Neural cell (in vitro differentiated cells): ENCODE measurements around the gene CFAP92. TPM values are rescaled to one million over a fixed set of nuclear protein-coding genes. Genes with fewer than 3 reads are reported as not detected.

Source experiments
- H2AFZ ChIP-seq: fragments of 200-600, 300-800 bp; sonication (generic), shearing (Covaris generic); 2 replicates; pipeline ENCODE4 v1.6.0; 2014; ENCODE audit warnings: low read depth, mild to moderate bottlenecking, antibody characterized with exemption, low read length, moderate library complexity
- H3F3A ChIP-seq: fragments of 200-600 bp; shearing (Covaris generic); 2 replicates; pipeline ENCODE4 v1.6.1; 2016; ENCODE audit warnings: mild to moderate bottlenecking, moderate library complexity, mixed read lengths, antibody characterized with exemption, low read length; ENCODE audit not compliant: insufficient read depth, poor library complexity, severe bottlenecking
- H3K27ac ChIP-seq: fragments of 200-600, 300-800 bp; sonication (generic), shearing (Covaris generic); 2 replicates; pipeline ENCODE4 v1.5.1; 2014; ENCODE audit warnings: mild to moderate bottlenecking, low read length, moderate library complexity
- H3K27me3 ChIP-seq: fragments of 300-800, 200-600 bp; sonication (generic), shearing (Covaris generic); 2 replicates; pipeline ENCODE4 v1.6.0; 2014; ENCODE audit warnings: mild to moderate bottlenecking, low read depth, low read length, moderate library complexity; ENCODE audit not compliant: insufficient read depth
- H3K36me3 ChIP-seq: fragments of 300-800, 200-600 bp; sonication (generic), shearing (Covaris generic); 2 replicates; pipeline ENCODE4 v1.5.1; 2014; ENCODE audit warnings: mild to moderate bottlenecking, antibody characterized with exemption, low read length, moderate library complexity; ENCODE audit not compliant: insufficient read depth
- H3K4me2 ChIP-seq: fragments of 300-800, 200-600 bp; sonication (generic), shearing (Covaris generic); 2 replicates; pipeline ENCODE4 v1.6.0; 2014; ENCODE audit warnings: mild to moderate bottlenecking, low read length
- H3K4me3 ChIP-seq: fragments of 300-800, 200-600 bp; sonication (generic), shearing (Covaris generic); 2 replicates; pipeline ENCODE4 v1.5.1; 2014; ENCODE audit warnings: mild to moderate bottlenecking, low read length, moderate library complexity
- H3K79me2 ChIP-seq: fragments of 200-600 bp; shearing (Covaris generic); replicated peaks from 2 replicates; pipeline ENCODE4 v1.6.0; 2014; ENCODE audit warnings: mild to moderate bottlenecking, low read length, moderate library complexity; ENCODE audit not compliant: insufficient read depth
- H3K9ac ChIP-seq: fragments of 300-800, 200-600 bp; sonication (generic), shearing (Covaris generic); 2 replicates; pipeline ENCODE4 v1.6.1; 2016; ENCODE audit warnings: mild to moderate bottlenecking, low read length, mixed read lengths
- H3K9me2 ChIP-seq: fragments of 200-600 bp; shearing (Covaris generic); 2 replicates; pipeline ENCODE4 v1.6.1; 2016; ENCODE audit warnings: mild to moderate bottlenecking, low read length, mixed read lengths; ENCODE audit not compliant: insufficient read depth
- H3K9me3 ChIP-seq: fragments of 200-600, 300-800 bp; sonication (generic), shearing (Covaris generic); 2 replicates; pipeline ENCODE4 v1.6.1; 2016; ENCODE audit warnings: mild to moderate bottlenecking, mixed run types, low read length, moderate library complexity, mixed read lengths
- H4K20me1 ChIP-seq: fragments of 200-600 bp; shearing (Covaris generic); 2 replicates; pipeline ENCODE4 v1.6.1; 2016; ENCODE audit warnings: mild to moderate bottlenecking, mixed run types; ENCODE audit not compliant: insufficient read depth
- EP300 ChIP-seq: fragments of 450-650 bp; conservative IDR thresholded peaks from 2 replicates; pipeline ENCODE4 v1.6.1; 2014; ENCODE audit warnings: antibody characterized with exemption, mild to moderate bottlenecking, moderate library complexity; ENCODE audit not compliant: poor library complexity, severe bottlenecking
- EZH2 ChIP-seq: fragments of 200-600, 300-800 bp; shearing (Covaris generic), sonication (generic); IDR thresholded peaks from 2 replicates; pipeline ENCODE4 v1.6.1; 2014; ENCODE audit warnings: antibody characterized with exemption, low read length, borderline replicate concordance, mild to moderate bottlenecking; ENCODE audit not compliant: insufficient read depth, poor library complexity, severe bottlenecking
- MXI1 ChIP-seq: fragments of 450-650 bp; conservative IDR thresholded peaks from 2 replicates; pipeline ENCODE4 v1.6.1; 2014; ENCODE audit warnings: antibody characterized with exemption, mild to moderate bottlenecking; ENCODE audit not compliant: poor library complexity, severe bottlenecking
- POLR2AphosphoS5 ChIP-seq: IDR thresholded peaks from 2 replicates; pipeline ENCODE4 v1.6.1; 2012
- RAD21 ChIP-seq: fragments of 450-650 bp; conservative IDR thresholded peaks from 2 replicates; pipeline ENCODE4 v1.6.1; 2014; ENCODE audit warnings: antibody characterized with exemption, mild to moderate bottlenecking, moderate library complexity
- SMC3 ChIP-seq: fragments of 450-650 bp; conservative IDR thresholded peaks from 2 replicates; pipeline ENCODE4 v1.6.1; 2014; ENCODE audit warnings: antibody characterized with exemption, mild to moderate bottlenecking, moderate library complexity; ENCODE audit not compliant: poor library complexity
- TAF1 ChIP-seq: IDR thresholded peaks from 2 replicates; pipeline ENCODE4 v1.6.1; 2012; ENCODE audit warnings: low read depth
- polyA plus RNA-seq: library from polyadenylated mRNA; depleted of rRNA; stranded (reverse); fragments of >200 nt; gene quantifications from 2 replicates; pipeline ENCODE4 v1.2.3, GENCODE V29; 2014
- TF ChIP-seq, protein P1 (sequence below): fragments of 450-650 bp; IDR thresholded peaks from 2 replicates; pipeline ENCODE4 v1.5.1; 2014; ENCODE audit warnings: antibody characterized with exemption, mild to moderate bottlenecking, moderate library complexity; ENCODE audit not compliant: poor library complexity, severe bottlenecking
- TF ChIP-seq, protein P2 (sequence below): IDR thresholded peaks from 2 replicates; pipeline ENCODE4 v1.6.1; 2012; ENCODE audit warnings: borderline replicate concordance

CFAP92 gene
- polyA plus RNA-seq, 1 donor from 2014 or later, result 0.69 TPM

DNA sequence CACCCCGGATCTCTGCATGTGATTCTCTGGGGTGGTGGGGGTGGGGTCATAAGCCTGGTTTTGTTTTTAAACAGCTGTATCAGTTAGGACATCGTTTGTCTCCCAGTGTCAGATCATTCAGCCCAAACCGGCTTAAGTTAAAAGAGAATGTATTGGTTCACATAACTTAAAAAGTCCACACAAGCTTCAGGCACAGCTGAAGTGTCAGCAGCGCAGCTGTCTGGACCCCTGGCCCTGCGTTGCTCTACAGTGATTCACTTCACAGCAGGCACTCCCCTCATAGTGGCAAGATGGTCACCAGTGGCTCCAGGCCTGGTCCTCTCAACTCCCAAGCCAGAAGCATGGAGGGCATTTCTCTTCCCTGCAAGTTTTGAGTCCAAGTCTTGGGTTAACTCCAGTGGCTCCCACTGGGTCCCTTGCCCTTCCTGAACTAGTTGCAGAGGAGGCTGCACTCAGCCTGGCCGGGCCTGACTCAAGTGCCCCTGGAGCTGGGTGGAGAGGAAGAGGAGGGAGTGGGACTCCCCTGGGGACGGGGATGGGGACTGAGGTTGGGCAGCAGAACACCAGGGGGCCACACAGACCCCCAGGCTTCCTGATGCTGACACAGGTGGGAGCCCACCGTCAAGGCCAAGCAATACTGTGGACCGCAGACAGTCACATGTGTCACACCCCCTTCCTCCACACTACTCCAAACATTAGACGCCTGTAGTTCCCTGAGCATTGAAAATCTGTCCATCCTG, 37.8 kb upstream of the CFAP92 start:
- Histone ChIP-seq H3K27ac (no peak overlapping the region), H4K20me1 (no peaks in the 10 kb centered on the region)

DNA sequence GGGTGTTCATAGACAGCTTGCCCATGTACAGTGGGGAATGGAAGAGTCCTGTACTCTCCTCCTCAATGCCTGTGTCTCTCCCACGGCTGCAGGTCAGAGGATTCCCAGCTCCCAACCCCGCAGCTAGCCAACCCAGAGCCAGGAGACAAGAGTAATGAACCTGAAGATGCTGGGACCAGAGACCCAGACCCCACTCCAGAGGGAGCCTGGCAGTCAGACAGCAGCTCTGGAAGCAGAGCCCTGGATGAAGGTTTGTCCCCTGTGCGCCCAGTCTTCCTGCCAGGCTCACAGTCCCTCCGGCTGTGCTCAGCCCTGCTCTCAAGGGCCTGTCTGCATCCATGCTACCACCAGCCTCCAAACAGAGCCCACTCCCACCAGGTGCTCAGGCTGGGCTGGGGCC, 36.7 kb upstream of the CFAP92 start:
- no peak for TF ChIP-seq MXI1
- TF ChIP-seq EP300, result no peak
- no peak for TF ChIP-seq SMC3
- TF ChIP-seq RAD21, result no peak
- TF ChIP-seq EZH2, result no peak
- TF ChIP-seq POLR2AphosphoS5, result no peak
- TF ChIP-seq, protein P1, sequence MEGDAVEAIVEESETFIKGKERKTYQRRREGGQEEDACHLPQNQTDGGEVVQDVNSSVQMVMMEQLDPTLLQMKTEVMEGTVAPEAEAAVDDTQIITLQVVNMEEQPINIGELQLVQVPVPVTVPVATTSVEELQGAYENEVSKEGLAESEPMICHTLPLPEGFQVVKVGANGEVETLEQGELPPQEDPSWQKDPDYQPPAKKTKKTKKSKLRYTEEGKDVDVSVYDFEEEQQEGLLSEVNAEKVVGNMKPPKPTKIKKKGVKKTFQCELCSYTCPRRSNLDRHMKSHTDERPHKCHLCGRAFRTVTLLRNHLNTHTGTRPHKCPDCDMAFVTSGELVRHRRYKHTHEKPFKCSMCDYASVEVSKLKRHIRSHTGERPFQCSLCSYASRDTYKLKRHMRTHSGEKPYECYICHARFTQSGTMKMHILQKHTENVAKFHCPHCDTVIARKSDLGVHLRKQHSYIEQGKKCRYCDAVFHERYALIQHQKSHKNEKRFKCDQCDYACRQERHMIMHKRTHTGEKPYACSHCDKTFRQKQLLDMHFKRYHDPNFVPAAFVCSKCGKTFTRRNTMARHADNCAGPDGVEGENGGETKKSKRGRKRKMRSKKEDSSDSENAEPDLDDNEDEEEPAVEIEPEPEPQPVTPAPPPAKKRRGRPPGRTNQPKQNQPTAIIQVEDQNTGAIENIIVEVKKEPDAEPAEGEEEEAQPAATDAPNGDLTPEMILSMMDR, result no peak
- TF ChIP-seq TAF1, result no peak
- TF ChIP-seq, protein P2, sequence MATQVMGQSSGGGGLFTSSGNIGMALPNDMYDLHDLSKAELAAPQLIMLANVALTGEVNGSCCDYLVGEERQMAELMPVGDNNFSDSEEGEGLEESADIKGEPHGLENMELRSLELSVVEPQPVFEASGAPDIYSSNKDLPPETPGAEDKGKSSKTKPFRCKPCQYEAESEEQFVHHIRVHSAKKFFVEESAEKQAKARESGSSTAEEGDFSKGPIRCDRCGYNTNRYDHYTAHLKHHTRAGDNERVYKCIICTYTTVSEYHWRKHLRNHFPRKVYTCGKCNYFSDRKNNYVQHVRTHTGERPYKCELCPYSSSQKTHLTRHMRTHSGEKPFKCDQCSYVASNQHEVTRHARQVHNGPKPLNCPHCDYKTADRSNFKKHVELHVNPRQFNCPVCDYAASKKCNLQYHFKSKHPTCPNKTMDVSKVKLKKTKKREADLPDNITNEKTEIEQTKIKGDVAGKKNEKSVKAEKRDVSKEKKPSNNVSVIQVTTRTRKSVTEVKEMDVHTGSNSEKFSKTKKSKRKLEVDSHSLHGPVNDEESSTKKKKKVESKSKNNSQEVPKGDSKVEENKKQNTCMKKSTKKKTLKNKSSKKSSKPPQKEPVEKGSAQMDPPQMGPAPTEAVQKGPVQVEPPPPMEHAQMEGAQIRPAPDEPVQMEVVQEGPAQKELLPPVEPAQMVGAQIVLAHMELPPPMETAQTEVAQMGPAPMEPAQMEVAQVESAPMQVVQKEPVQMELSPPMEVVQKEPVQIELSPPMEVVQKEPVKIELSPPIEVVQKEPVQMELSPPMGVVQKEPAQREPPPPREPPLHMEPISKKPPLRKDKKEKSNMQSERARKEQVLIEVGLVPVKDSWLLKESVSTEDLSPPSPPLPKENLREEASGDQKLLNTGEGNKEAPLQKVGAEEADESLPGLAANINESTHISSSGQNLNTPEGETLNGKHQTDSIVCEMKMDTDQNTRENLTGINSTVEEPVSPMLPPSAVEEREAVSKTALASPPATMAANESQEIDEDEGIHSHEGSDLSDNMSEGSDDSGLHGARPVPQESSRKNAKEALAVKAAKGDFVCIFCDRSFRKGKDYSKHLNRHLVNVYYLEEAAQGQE, result no peak
- Histone ChIP-seq H3K4me2 (no peak overlapping the region), H3K79me2 (no peaks in the 10 kb centered on the region), H4K20me1 (no peaks in the 10 kb centered on the region), H3K9me3 (no peaks in the 10 kb centered on the region), H3K27ac (no peak overlapping the region), H3K27me3 (no peaks in the 10 kb centered on the region), H3F3A (no peaks in the 10 kb centered on the region), H3K9me2 (no peaks in the 10 kb centered on the region), H3K4me3 (no peak overlapping the region), H3K9ac (no peak overlapping the region), H2AFZ (no peak overlapping the region), H3K36me3 (no peaks in the 10 kb centered on the region)

More for the DNA sequence above, 37.8 kb upstream of the CFAP92 start:
- no peaks in the 10 kb centered on the region for H3K9me3 ChIP-seq
- TF ChIP-seq MXI1 (no peak), SMC3 (no peak)
- TF ChIP-seq, protein P2, result no peak
- H3K4me2 ChIP-seq, result no peak overlapping the region
- no peak overlapping the region for H2AFZ ChIP-seq
- H3K36me3 ChIP-seq, result no peaks in the 10 kb centered on the region
- no peaks in the 10 kb centered on the region for H3K27me3 ChIP-seq
- no peaks in the 10 kb centered on the region for H3K9me2 ChIP-seq
- no peaks in the 10 kb centered on the region for H3F3A ChIP-seq
- H3K79me2 ChIP-seq, result no peaks in the 10 kb centered on the region
- no peak overlapping the region for H3K4me3 ChIP-seq
- no peak overlapping the region for H3K9ac ChIP-seq
